ENCODE measurements around the gene ARID5A.

Gene ARID5A

GRCh38 chr2:96558485-96558884 is 21.9 kb downstream of the ARID5A start:
- no peak for DNase-seq

- no peak for DNase-seq
These were observed 27.5 kb downstream of the ARID5A start for GRCh38 chr2:96564026-96564425.

DNA sequence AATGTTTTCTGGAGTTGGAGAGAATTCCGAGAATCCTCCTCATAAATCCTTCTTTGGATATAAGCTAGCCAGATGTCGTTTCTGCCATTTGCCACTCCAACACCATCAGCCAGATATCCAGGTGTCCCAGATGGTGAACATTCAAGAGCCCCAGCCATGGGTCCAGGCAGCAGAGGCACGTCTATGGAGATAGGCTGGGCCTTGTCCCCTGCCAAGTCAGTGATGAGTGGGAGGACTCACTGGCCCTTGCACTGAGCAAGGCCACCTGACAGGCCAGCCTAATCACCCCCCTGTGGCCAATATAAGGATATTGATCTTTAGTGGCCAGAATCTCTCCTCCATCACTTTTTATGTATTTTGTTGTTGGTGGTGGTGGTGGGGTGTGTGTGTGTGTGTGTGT is 28.0 kb downstream of the ARID5A start:
- no peak for DNase-seq

GRCh38 chr2:96565111-96565510 is 28.6 kb downstream of the ARID5A start:
- DNase-seq = no peak

GRCh38 chr2:96568094-96568493 is 31.5 kb downstream of the ARID5A start:
- DNase-seq = no peak

DNA sequence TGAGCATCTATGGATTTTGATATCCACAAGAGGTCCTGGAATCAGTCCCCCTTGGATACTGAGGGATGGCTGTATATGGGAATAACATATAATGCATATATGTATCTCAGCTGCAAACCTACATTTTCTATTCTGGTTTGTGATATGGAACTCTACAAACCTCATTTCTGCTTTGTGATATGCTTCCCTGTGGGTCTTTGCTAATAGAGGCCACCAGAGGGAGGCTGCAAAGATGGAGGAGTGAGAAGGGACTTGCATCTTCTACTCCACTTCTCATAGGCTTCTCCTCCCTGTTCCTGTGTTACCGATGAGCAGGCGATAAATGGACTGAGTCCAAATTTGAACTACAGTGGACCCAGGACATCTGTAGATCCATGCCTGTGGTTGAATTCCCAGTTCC is 37.8 kb downstream of the ARID5A start:
- DNase-seq = no peak

- DNase-seq = no peak
These were observed 39.4 kb downstream of the ARID5A start for GRCh38 chr2:96575785-96576456.

DNA sequence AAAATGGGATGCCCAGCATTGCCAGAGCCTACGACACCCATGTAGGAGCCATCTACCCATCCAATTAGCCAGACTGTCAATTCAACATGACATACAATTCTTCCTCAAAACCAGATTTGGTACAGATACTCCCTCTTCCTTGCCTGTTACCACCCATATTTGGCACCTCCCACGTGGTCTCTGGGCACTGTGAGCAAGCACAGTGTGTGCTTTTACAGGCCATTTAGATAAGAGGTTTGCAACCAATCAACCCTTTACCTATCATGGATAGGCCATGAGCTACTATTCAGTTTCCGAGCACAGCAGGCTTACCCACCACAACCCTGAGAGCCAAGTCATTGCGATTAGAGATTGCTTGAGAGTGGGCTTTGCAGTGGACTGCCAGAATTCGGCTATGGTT is 40.9 kb downstream of the ARID5A start:
- no peak for DNase-seq

GRCh38 chr2:96578731-96579130 is 42.2 kb downstream of the ARID5A start:
- DNase-seq = no peak

DNA sequence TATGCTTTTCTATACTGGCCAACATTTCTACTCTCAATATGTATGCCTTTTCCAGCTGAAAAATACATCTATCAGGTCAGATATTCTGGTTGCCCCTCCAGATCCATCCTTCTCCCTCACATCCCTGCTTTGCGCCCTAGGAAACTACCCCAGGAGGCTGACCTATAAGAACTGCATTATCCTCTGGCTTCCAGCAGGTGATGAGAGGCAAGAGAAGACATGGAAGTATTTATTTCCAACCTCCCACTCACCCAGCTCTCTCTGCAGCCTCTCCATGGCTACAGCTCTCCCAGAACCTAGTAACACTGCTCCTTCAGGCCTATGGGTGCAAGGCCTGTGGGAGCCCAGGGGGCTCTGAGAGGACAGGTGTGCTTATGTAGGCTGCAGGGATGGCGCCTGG is 42.9 kb downstream of the ARID5A start:
- no peak for DNase-seq

GRCh38 chr2:96580771-96581170 is 44.2 kb downstream of the ARID5A start:
- DNase-seq = no peak

GRCh38 chr2:96584017-96584416 is 47.5 kb downstream of the ARID5A start:
- no peak for DNase-seq

GRCh38 chr2:96587843-96588242 is 51.3 kb downstream of the ARID5A start:
- no peak for DNase-seq

DNA sequence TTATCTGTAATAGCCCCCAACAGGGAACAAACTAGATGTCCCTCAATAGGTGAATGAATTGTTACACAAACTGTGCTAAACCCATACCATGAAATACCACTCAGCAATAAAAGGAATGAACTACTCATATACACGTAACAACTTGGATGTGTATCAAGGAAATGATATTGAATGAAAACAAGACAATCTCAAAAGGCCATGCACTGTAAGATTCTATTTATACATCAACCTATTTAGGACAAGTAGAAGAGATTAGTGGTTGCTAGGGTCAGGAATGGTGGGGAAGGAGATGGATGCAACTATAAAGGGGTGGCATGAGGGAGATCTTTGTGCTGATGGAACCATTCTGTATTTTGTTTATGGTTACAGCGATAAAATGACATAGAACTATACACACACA is 54.5 kb downstream of the ARID5A start:
- no peak for DNase-seq

DNA sequence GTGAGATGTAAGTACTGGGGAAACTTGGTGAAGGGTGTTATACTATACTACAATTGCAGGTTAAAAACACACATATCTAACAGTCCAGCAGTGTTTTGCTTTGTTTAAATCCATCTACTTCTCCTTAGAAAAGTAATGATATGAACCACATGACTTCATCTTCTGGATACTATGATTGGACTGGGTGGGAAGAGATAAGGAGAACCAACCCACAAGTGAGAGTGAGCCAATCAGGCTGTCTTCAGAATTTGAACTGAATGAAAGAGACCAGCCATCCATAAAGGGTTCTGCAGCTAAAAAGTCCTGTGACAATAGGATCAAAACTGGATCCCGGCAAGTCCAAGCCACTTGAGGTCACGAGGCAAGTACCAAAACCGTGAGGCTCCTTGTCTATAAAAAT is 54.9 kb downstream of the ARID5A start:
- DNase-seq = no peak

DNA sequence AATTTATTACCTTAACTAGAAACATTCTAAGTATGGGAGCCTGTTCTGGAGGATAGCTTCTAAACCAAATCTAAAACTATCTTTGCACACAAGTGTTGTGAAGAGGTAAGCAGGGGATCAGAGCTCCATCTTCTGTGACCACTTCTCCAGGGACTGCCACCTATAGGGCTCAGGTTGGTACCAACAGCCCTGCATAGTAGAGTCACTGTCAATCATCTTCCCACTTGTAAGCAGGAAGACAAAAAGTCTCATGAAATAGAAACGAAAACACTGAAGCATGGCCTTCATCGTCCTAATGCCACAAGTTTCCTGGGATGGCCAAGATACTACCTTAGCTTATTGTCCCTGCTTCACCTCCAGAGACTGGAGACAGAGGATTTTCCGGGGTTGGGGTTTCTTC is 57.7 kb downstream of the ARID5A start:
- DNase-seq = no peak

- no peak for DNase-seq
These were observed 58.2 kb downstream of the ARID5A start for GRCh38 chr2:96594691-96595152.

GRCh38 chr2:96596596-96596995 is 60.0 kb downstream of the ARID5A start:
- DNase-seq = no peak

DNA sequence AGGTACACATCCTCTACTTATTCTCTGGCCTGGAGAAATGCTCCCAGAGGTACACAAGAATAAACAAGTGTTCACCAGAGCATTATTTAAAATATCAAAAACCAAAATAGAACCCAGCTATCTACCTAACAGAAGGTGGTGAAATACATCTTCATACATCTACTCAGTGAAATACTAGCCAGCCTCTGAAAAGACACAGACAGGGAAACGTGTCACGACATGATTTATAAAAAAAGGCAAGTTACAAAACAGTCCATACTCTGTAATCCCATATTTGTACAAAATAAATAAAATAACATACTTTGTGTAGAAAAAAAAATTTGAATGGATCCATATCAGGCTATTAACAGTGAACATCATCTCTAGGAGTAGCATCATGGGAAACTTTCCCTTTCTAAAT is 63.4 kb downstream of the ARID5A start:
- no peak for DNase-seq

DNA sequence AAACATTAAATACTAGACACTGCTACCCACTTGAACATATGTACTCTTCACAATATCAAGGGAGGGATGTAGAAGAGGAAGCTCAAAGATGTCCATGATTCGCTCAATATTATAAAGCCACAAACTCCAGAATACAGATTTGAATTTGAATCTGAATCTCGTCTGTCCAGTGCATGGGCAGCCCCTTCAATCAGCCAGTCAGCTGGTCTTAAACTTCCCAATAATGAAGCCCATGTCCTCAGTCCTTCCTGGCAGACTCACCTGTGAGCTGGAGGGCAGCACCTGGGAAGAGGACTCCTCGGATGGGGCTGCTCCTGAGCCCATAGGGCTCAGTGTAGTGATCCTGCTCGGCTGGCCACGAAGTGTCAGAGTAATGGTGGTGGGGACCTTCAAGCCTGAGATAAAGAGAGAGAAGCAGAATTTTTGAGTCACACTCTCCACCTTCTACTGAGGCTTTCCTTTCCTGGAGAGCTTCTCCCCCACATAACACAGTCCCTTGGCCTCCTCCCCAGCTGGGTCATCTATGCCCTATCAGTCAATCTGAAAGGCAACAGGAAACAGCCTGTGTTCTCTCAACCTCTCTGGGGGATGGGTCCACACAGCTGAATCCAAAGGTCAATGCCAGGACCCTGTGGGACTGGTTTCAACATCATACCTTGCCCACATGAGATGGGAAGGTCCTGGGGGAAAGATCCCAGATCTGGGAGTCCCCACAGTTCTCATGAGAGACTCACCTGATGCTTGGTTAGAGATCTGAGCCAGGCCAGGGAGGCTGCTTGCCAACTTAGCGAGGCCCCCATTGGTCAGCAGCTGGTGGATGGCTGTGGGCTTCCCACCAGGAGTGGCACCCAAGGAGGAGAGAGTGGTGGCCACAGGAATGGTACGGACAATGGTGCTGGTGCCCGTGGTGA is 65.1 kb downstream of the ARID5A start:
- DNase-seq = no peak
